GM18870 (cell line): Measurements from ENCODE around the gene ACAD10.
"Not testable (repeated sequence)": the region's sequence is repeated elsewhere in the genome, so short reads cannot be mapped to it uniquely, and the experiment has no call there.

Experiments
- ATAC-seq: cut with Tn5 transposase; IDR thresholded peaks from one replicate; pipeline ENCODE4 v1.9.1; 2021; ENCODE audit warnings: moderate library complexity; ENCODE audit not compliant: unreplicated experiment

The ACAD10 gene

GRCh38 chr12:111686574-111687105 is 787 bp downstream of the ACAD10 start:
- ATAC-seq = no peak

DNA sequence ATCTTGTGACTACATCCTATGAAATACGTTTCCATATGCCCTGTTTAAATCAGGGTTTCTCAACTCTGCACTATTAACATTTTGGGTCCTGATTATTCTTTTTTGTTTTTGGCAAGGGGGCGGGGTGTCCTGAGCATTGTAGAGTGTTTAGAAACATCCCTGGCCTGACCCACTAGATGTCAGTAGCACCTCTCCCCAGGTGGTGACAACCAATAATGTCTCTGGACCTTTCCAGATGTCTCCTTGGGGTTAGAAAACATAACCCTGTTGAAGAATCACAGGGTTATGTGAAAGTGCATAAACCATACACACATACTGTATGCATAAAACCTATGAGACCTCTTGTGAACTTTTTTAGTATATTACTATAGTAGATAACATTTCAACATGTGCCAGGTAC is 1.4 kb downstream of the ACAD10 start:
- no peak for ATAC-seq

GRCh38 chr12:111687952-111688351 is 2.1 kb downstream of the ACAD10 start:
- no peak for ATAC-seq

DNA sequence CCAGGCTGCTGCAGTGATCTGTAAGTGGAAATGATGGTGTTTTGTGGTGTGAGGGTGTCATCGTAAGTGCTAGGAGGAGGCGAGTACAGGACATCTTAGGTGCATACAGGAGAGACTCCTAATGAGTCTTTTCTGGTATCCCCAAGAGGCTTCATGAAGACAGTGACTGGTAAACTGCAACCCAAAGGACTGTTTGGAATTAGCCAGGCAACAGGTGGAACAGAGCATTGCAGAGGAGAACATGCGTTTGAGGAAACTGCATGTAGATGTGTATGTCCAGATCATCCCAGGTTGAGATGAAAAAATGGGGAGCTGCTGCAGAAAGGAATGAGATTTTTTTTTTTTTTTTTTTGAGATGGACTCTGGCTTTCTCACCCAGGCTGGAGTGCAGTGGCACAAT is 5.4 kb downstream of the ACAD10 start:
- no peak for ATAC-seq

DNA sequence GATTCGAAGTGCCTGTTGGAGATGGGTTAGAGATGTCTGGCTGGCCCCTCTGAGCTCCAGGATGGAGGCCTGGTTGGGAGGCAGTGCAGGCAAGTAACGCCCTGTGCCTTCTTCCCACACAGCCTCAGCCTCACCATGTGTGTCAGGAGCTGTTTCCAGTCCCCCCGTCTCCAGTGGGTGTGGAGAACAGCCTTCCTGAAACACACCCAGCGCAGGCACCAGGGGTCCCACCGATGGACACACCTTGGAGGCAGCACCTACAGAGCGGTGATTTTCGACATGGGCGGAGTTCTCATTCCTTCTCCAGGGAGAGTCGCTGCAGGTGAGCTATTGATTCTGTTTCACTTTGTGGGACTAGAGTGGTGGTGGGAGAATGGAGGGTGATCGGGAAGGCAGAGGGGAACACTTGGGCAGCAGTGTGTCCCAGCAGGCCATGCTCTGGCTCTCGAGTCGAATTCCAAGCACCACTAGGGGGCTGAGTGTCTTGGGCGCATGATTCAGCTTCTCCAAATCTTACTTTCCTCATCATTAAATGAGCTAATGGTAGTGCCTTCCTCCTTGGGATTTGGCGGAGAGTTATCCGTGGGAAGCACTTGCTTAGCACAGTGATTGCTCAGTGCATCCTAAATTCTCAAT is 6.8 kb downstream of the ACAD10 start:
- ATAC-seq = no peak

- ATAC-seq = no peak
Measured at GRCh38 chr12:111693818-111694217, 8.0 kb downstream of the ACAD10 start.

DNA sequence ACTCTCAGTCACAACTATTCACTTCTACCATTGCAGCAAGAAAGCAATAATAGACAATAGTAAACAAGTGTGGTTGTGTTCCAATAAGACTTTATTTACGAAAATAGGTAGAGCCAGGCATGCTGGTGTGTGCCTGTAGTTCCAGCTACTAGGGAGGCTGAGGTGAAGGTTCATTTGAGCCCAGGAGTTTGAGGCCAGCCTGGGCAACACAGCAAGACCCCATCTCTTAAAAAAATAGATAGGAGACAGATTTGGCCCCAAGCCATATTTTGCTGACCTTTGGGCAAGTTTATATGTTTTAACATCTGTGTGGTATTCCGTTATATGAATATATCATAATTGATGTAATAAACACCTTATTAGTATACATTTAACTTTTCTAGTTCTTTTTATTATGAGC is 14.1 kb downstream of the ACAD10 start:
- no peak for ATAC-seq

GRCh38 chr12:111705672-111706071 is 19.8 kb downstream of the ACAD10 start:
- no peak for ATAC-seq

DNA sequence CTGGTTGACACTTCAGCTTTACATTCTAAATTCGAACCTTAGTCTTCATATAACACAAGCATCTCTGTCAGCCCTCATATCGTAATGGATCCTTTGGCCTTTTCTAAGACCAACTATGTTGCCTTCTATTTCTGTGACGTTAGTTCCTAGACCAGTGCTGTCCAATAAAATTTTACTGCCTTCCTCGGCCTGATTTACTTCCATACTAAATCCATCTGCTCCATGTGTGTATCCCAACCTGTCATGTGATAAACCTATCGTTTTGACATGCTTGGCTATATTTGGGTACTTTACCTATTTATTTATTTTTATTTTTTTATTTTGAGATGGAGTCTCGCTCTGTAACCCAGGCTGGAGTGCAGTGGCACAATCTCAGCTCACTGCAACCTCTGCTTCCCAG is 20.3 kb downstream of the ACAD10 start:
- no peak for ATAC-seq

GRCh38 chr12:111715279-111715678 is 29.4 kb downstream of the ACAD10 start:
- ATAC-seq = no peak

DNA sequence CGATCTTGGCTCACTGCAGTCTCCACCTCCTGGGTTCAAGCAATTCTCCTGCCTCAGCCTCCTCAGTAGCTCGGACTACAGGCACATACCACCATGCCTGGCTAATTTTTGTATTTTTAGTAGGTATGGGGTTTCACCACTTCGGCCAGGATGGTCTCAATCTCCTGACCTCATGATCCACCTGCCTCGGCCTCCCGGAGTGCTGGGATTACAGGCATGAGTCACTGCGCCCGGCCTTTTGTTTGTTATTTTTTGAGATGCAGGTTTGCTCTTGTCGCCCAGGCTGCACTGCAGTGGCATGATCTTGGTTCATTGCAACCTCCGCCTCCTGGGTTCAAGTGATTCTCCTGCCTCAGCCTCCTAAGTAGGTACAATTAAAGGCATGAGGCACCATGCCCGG is 33.5 kb downstream of the ACAD10 start:
- ATAC-seq = not testable (repeated sequence)

DNA sequence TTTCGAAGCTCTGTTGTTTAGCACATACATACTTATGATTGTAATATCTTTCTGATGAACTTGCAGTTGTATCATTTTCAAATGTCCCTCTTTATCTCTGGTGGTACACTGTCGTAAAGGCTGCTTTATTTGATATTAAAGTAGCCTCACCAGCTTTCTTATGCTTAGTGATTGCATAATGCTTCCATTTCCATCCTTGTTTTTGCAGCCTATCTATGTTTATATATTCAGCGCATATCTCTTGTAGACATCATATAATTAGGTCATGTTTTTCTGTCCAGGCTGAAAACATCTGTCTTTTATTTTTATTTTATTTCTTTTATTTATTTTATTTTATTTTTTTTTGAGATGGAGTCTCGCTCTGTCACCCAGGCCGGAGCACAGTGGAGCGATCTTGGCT is 34.6 kb downstream of the ACAD10 start:
- ATAC-seq = no peak

- ATAC-seq = not testable (repeated sequence)
Measured at GRCh38 chr12:111723646-111724360, 38.0 kb downstream of the ACAD10 start.

- ATAC-seq = no peak
Measured at GRCh38 chr12:111728795-111729194, 42.9 kb downstream of the ACAD10 start.

GRCh38 chr12:111730420-111730819 is 44.6 kb downstream of the ACAD10 start:
- no peak for ATAC-seq

GRCh38 chr12:111732786-111733185 is 46.9 kb downstream of the ACAD10 start:
- no peak for ATAC-seq

GRCh38 chr12:111733340-111733915 is 47.6 kb downstream of the ACAD10 start:
- no peak for ATAC-seq

DNA sequence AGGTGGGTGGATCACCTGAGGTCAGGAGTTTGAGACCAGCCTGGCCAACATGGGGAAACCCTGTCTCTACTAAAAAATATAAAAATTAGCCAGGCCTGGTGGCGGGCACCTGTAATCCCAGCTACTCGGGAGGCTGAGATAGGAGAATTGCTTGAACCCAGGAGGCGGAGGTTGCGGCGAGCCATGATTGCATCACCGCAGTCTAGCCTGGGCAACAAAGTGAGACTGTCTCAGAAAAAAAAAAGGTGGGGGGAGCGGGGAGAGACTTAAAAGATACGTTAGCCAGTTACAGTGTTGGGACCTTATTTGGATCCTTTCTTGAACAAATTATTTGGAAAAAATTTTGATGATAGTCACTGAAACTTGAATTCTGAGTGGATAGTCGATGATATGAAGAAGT is 53.7 kb downstream of the ACAD10 start:
- ATAC-seq = not testable (repeated sequence)

GRCh38 chr12:111741235-111741812 is 55.5 kb downstream of the ACAD10 start:
- ATAC-seq = no peak

GRCh38 chr12:111745211-111745610 is 59.4 kb downstream of the ACAD10 start:
- no peak for ATAC-seq

GRCh38 chr12:111747333-111747732 is 61.5 kb downstream of the ACAD10 start:
- ATAC-seq = no peak
